Ishikawa (cell line): ENCODE data around the gene SH3GL1.

Experiments
- CREB1 ChIP-seq: IDR thresholded peaks from 2 replicates; pipeline ENCODE4 v1.6.1; 2012; ENCODE audit warnings: low read depth
- EGR1 ChIP-seq: IDR thresholded peaks from 2 replicates; pipeline ENCODE4 v1.6.1; 2012
- RAD21 ChIP-seq: IDR thresholded peaks from 2 replicates; pipeline ENCODE4 v1.6.1; 2012; ENCODE audit warnings: low read depth
- TAF1 ChIP-seq: IDR thresholded peaks from 2 replicates; pipeline ENCODE4 v1.6.1; 2012; ENCODE audit warnings: low read depth, mild to moderate bottlenecking
- TCF12 ChIP-seq: IDR thresholded peaks from 2 replicates; pipeline ENCODE4 v1.6.1; 2012; ENCODE audit warnings: low read depth
- TEAD4 ChIP-seq: IDR thresholded peaks from 2 replicates; pipeline ENCODE4 v1.6.1; 2012
- YY1 ChIP-seq: IDR thresholded peaks from 2 replicates; pipeline ENCODE4 v1.6.1; 2012; ENCODE audit warnings: low read depth
- TF ChIP-seq, protein P1 (sequence below): IDR thresholded peaks from 2 replicates; pipeline ENCODE4 v1.6.1; 2012; ENCODE audit warnings: low read depth, mild to moderate bottlenecking
- TF ChIP-seq, protein P2 (sequence below): IDR thresholded peaks from 2 replicates; pipeline ENCODE4 v1.6.1; 2012

DNA sequence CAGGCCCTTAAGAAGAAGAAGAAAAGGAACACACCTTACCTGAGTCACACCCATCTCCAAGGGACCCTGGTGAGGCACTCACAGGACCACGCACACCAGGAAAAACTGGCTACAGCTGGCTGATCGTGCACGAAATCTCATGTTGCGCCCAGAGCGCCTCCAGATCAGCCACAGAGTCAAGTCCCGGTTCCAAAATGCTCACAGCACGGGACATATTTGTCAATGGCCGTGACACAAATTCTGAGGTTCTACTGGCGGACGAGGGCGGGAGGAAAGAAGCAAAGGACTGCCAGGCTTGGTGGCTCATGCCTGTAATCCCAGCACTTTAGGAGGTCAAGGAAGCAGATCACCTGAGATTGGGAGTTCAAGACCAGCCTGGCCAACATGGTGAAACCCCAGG lies 21.5 kb downstream of the SH3GL1 start:
- TF ChIP-seq, protein P1, sequence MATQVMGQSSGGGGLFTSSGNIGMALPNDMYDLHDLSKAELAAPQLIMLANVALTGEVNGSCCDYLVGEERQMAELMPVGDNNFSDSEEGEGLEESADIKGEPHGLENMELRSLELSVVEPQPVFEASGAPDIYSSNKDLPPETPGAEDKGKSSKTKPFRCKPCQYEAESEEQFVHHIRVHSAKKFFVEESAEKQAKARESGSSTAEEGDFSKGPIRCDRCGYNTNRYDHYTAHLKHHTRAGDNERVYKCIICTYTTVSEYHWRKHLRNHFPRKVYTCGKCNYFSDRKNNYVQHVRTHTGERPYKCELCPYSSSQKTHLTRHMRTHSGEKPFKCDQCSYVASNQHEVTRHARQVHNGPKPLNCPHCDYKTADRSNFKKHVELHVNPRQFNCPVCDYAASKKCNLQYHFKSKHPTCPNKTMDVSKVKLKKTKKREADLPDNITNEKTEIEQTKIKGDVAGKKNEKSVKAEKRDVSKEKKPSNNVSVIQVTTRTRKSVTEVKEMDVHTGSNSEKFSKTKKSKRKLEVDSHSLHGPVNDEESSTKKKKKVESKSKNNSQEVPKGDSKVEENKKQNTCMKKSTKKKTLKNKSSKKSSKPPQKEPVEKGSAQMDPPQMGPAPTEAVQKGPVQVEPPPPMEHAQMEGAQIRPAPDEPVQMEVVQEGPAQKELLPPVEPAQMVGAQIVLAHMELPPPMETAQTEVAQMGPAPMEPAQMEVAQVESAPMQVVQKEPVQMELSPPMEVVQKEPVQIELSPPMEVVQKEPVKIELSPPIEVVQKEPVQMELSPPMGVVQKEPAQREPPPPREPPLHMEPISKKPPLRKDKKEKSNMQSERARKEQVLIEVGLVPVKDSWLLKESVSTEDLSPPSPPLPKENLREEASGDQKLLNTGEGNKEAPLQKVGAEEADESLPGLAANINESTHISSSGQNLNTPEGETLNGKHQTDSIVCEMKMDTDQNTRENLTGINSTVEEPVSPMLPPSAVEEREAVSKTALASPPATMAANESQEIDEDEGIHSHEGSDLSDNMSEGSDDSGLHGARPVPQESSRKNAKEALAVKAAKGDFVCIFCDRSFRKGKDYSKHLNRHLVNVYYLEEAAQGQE: no peak
- TF ChIP-seq, protein P2, sequence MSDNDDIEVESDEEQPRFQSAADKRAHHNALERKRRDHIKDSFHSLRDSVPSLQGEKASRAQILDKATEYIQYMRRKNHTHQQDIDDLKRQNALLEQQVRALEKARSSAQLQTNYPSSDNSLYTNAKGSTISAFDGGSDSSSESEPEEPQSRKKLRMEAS: no peak
- TF ChIP-seq TAF1 (no peak), YY1 (no peak), TEAD4 (no peak), TCF12 (no peak), RAD21 (no peak), CREB1 (no peak), EGR1 (no peak)
